Renal pelvis (tissue), 4 donors: Measurements from ENCODE around the gene TRAF7. TPM values are rescaled to one million over a fixed set of nuclear protein-coding genes. Genes with fewer than 3 reads are reported as not detected.
"Not testable (repeated sequence)": the region's sequence is repeated elsewhere in the genome, so short reads cannot be mapped to it uniquely, and the experiment has no call there.

ENCODE experiments used
- DNase-seq: peaks from one replicate; pipeline ENCODE4 v3.0.0-alpha.2; 2013
- polyA plus RNA-seq, 3 donors: library from polyadenylated mRNA; unstranded; fragments of 120-200 nt; gene quantifications; one replicate each; pipeline ENCODE4 v1.2.1, GENCODE V29; 2013; ENCODE audit not compliant: insufficient read length in 3 of 3

Gene TRAF7
- polyA plus RNA-seq, 3 donors: 56.1 to 61.1 (median 60.6) TPM

- not testable (repeated sequence) for DNase-seq
These were observed 37.4 kb upstream of the TRAF7 start for GRCh38 chr16:2117960-2118722.

GRCh38 chr16:2121325-2121724, 34.3 kb upstream of the TRAF7 start:
- not testable (repeated sequence) for DNase-seq

- no peak for DNase-seq
These were observed 33.7 kb upstream of the TRAF7 start for GRCh38 chr16:2121853-2122252.

- DNase-seq: no peak
These were observed 33.2 kb upstream of the TRAF7 start for GRCh38 chr16:2122429-2122828.

- not testable (repeated sequence) for DNase-seq
These were observed 32.5 kb upstream of the TRAF7 start for GRCh38 chr16:2122934-2123683.

GRCh38 chr16:2123706-2124376, 31.7 kb upstream of the TRAF7 start:
- DNase-seq: not testable (repeated sequence)

- DNase-seq: not testable (repeated sequence)
These were observed 31.2 kb upstream of the TRAF7 start for GRCh38 chr16:2124377-2124693.

GRCh38 chr16:2124694-2125444, 30.7 kb upstream of the TRAF7 start:
- DNase-seq: peak; percentile 54

- not testable (repeated sequence) for DNase-seq
These were observed 30.0 kb upstream of the TRAF7 start for GRCh38 chr16:2125609-2126008.

- not testable (repeated sequence) for DNase-seq
These were observed 29.3 kb upstream of the TRAF7 start for GRCh38 chr16:2126161-2126743.

GRCh38 chr16:2126928-2127556, 28.5 kb upstream of the TRAF7 start:
- DNase-seq: not testable (repeated sequence)

- DNase-seq: not testable (repeated sequence)
These were observed 27.8 kb upstream of the TRAF7 start for GRCh38 chr16:2127630-2128280.

GRCh38 chr16:2129251-2129650, 26.3 kb upstream of the TRAF7 start:
- DNase-seq: not testable (repeated sequence)

GRCh38 chr16:2129890-2130447, 25.6 kb upstream of the TRAF7 start:
- DNase-seq: not testable (repeated sequence)

- not testable (repeated sequence) for DNase-seq
These were observed 21.8 kb upstream of the TRAF7 start for GRCh38 chr16:2133797-2134196.

- DNase-seq: not testable (repeated sequence)
These were observed 20.5 kb upstream of the TRAF7 start for GRCh38 chr16:2135071-2135470.

- DNase-seq: peak; percentile 87
These were observed 19.7 kb upstream of the TRAF7 start, which contains the start of gene PKD1 for GRCh38 chr16:2135770-2136490. TSS of gene PKD1 (minus strand) at chr16:2135898. CDS start at chr16:2135689, 209 bp downstream.

- DNase-seq: no peak
These were observed 12.4 kb upstream of the TRAF7 start for GRCh38 chr16:2142942-2143877.
